ENCODE measurements around the gene CISD3. TPM values are rescaled to one million over a fixed set of nuclear protein-coding genes. Genes with fewer than 3 reads are reported as not detected.

Gene CISD3
- total and polyA plus RNA-seq, 2 of the 4 experiments (the other 2 are of a cell fraction), result 1.3 to 14.1 TPM

- WGBS, 2 experiments (ENCODE audit: extremely low coverage in 2 of 2, insufficient read length in 1 of 2), result 89% methylated on average over 1 of the region's 7 CpGs; no CpG with 5 or more reads in 1 of the 2 experiments
- Histone ChIP-seq H3K36me3 (ENCODE audit: control insufficient read depth, insufficient read depth, low read length) (peaks cover 26% of the 10 kb centered on the region), H3K4me1 (ENCODE audit: control insufficient read depth, insufficient read depth, low read length) (peaks cover 23% of the 10 kb centered on the region), H2AK9ac (replicated peaks; ENCODE audit: low read depth, low read length, poor library complexity) (no peak overlapping the region), H2AFZ (replicated peaks; ENCODE audit: low read length, poor library complexity) (no peak overlapping the region), H4K20me1 (ENCODE audit: insufficient read depth, low read length) (peaks cover 80% of the 10 kb centered on the region), H3K56ac (ENCODE audit: extremely low read depth, insufficient read depth, low read length) (no peak overlapping the region), H2BK15ac (ENCODE audit: low read depth, low read length) (no peak overlapping the region), H3K23ac (ENCODE audit: low read depth, low read length) (no peak overlapping the region), H4K91ac (ENCODE audit: insufficient read depth, low read depth, low read length) (no peak overlapping the region), H3K79me1 (ENCODE audit: low read depth in 1 of 2, low read length in 2 of 2) (peaks cover 15 to 81% of the 10 kb centered on the region in 2 experiments), H3K27ac (ENCODE audit: insufficient read depth, low read length) (no peak overlapping the region), H2BK120ac (ENCODE audit: low read depth, low read length) (no peak overlapping the region), H2BK5ac (ENCODE audit: low read depth, low read length, poor library complexity, severe bottlenecking) (no peak overlapping the region), H2AK5ac (ENCODE audit: low read depth, low read length) (no peak overlapping the region), H2BK20ac (ENCODE audit: low read depth, low read length) (no peak overlapping the region), H3K14ac (replicated peaks; ENCODE audit: low read depth, low read length) (no peak overlapping the region), H3K4ac (ENCODE audit: low read depth, low read length) (no peak overlapping the region), H3K4me2 (ENCODE audit: low read depth, low read length) (no peak overlapping the region), H3K9me1 (ENCODE audit: insufficient read depth, low read length) (peaks cover 22% of the 10 kb centered on the region), H3K18ac (ENCODE audit: low read depth, low read length) (no peak overlapping the region), H3K4me3 (ENCODE audit: insufficient read depth, low read depth, low read length) (no peak overlapping the region), H4K8ac (ENCODE audit: low read depth in 2 of 2, low read length in 2 of 2) (no peak overlapping the region), H4K5ac (ENCODE audit: low read depth, low read length) (no peak overlapping the region), H3K9me3 (ENCODE audit: control insufficient read depth, insufficient read depth, low read length) (no peaks in the 10 kb centered on the region), H3K9ac (ENCODE audit: low read depth, low read length) (no peak overlapping the region), H3K27me3 (ENCODE audit: control insufficient read depth, insufficient read depth, low read length) (no peaks in the 10 kb centered on the region)
- CTCF ChIA-PET, result no interaction called here
- in situ Hi-C loops (cut with MboI; ENCODE audit: low sequenced_read_pairs), result no loop called here
- POLR2A ChIA-PET (ENCODE audit: unreplicated experiment), result no interaction called here
- ATAC-seq (ENCODE audit: low read depth) (0 out of 2 replicates have a peak, but pooled peaks have one; percentile 3), DNase-seq (no peak)
- intact Hi-C loops (cut with micrococcal nuclease), result no loop called here
- no TSS peak for BruUV-seq (replicated peaks)
- TF ChIP-seq MAZ (IDR thresholded peaks at IDR 0.05; ENCODE audit: borderline replicate concordance, low read depth, low read length) (no peak), MAFK (IDR thresholded peaks at IDR 0.05; ENCODE audit: low read depth, low read length) (no peak), RCOR1 (IDR thresholded peaks at IDR 0.05; ENCODE audit: insufficient replicate concordance, low read length) (no peak), POLR2A (IDR thresholded peaks at IDR 0.05; ENCODE audit: low read depth, low read length) (no peak), RAD21 (IDR thresholded peaks at IDR 0.05; ENCODE audit: low read length) (no peak), CTCF (conservative IDR thresholded peaks at IDR 0.05; ENCODE audit: low read depth, low read length) (no peak), USF2 (IDR thresholded peaks at IDR 0.05; ENCODE audit: low read depth, low read length) (no peak), BHLHE40 (IDR thresholded peaks at IDR 0.05; ENCODE audit: low read depth, low read length) (no peak), NFE2L2 (IDR thresholded peaks at IDR 0.05; ENCODE audit: low read depth, low read length) (no peak)
- TF ChIP-seq, protein P1, sequence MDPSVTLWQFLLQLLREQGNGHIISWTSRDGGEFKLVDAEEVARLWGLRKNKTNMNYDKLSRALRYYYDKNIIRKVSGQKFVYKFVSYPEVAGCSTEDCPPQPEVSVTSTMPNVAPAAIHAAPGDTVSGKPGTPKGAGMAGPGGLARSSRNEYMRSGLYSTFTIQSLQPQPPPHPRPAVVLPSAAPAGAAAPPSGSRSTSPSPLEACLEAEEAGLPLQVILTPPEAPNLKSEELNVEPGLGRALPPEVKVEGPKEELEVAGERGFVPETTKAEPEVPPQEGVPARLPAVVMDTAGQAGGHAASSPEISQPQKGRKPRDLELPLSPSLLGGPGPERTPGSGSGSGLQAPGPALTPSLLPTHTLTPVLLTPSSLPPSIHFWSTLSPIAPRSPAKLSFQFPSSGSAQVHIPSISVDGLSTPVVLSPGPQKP (IDR thresholded peaks at IDR 0.05; ENCODE audit: borderline replicate concordance, low read depth, low read length), result no peak
- dilution Hi-C loops (cut with HindIII; ENCODE audit: low sequenced_read_pairs, unreplicated experiment), result no loop called here
Observed at GRCh38 chr17:38741921-38742410, 11.8 kb downstream of the CISD3 start.
